Ishikawa (cell line): ENCODE data around the gene DDX47.

Experiments used
- CEBPB ChIP-seq: IDR thresholded peaks from 2 replicates; pipeline ENCODE4 v1.6.1; 2012
- CREB1 ChIP-seq: IDR thresholded peaks from 2 replicates; pipeline ENCODE4 v1.6.1; 2012; ENCODE audit warnings: low read depth
- EP300 ChIP-seq: IDR thresholded peaks from 2 replicates; pipeline ENCODE4 v1.6.1; 2012; ENCODE audit warnings: borderline replicate concordance
- FOXM1 ChIP-seq: IDR thresholded peaks from 2 replicates; pipeline ENCODE4 v1.6.1; 2012; ENCODE audit warnings: low read depth, borderline replicate concordance
- NFIC ChIP-seq: IDR thresholded peaks from 2 replicates; pipeline ENCODE4 v1.6.1; 2012
- RAD21 ChIP-seq: IDR thresholded peaks from 2 replicates; pipeline ENCODE4 v1.6.1; 2012; ENCODE audit warnings: low read depth
- TAF1 ChIP-seq: IDR thresholded peaks from 2 replicates; pipeline ENCODE4 v1.6.1; 2012; ENCODE audit warnings: low read depth, mild to moderate bottlenecking
- TCF12 ChIP-seq: IDR thresholded peaks from 2 replicates; pipeline ENCODE4 v1.6.1; 2012; ENCODE audit warnings: low read depth
- YY1 ChIP-seq: IDR thresholded peaks from 2 replicates; pipeline ENCODE4 v1.6.1; 2012; ENCODE audit warnings: low read depth
- TF ChIP-seq, protein P1 (sequence below): IDR thresholded peaks from 2 replicates; pipeline ENCODE4 v1.6.1; 2012; ENCODE audit warnings: low read depth, mild to moderate bottlenecking

DNA sequence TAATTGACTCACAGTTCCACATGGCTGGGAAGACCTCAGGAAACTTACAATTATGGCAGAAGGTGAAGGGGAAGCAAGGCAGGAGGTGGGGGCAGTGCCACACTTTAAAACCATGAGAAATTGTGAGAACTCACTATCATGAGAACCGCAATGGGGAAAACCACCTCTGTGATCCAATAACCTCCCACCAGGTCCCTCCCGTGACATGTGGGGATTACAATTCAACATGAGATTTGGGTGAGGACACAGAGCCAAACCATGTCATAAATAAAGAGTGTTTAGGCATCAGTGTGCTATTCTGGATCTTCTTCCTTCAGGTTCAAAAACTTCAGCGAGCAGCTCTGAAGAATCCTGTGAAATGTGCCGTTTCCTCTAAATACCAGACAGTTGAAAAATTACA lies 9.7 kb downstream of the DDX47 start:
- TF ChIP-seq RAD21 (no peak), YY1 (no peak), CEBPB (no peak), TCF12 (no peak), CREB1 (no peak), FOXM1 (no peak), NFIC (no peak), TAF1 (no peak), EP300 (no peak)
- TF ChIP-seq, protein P1, sequence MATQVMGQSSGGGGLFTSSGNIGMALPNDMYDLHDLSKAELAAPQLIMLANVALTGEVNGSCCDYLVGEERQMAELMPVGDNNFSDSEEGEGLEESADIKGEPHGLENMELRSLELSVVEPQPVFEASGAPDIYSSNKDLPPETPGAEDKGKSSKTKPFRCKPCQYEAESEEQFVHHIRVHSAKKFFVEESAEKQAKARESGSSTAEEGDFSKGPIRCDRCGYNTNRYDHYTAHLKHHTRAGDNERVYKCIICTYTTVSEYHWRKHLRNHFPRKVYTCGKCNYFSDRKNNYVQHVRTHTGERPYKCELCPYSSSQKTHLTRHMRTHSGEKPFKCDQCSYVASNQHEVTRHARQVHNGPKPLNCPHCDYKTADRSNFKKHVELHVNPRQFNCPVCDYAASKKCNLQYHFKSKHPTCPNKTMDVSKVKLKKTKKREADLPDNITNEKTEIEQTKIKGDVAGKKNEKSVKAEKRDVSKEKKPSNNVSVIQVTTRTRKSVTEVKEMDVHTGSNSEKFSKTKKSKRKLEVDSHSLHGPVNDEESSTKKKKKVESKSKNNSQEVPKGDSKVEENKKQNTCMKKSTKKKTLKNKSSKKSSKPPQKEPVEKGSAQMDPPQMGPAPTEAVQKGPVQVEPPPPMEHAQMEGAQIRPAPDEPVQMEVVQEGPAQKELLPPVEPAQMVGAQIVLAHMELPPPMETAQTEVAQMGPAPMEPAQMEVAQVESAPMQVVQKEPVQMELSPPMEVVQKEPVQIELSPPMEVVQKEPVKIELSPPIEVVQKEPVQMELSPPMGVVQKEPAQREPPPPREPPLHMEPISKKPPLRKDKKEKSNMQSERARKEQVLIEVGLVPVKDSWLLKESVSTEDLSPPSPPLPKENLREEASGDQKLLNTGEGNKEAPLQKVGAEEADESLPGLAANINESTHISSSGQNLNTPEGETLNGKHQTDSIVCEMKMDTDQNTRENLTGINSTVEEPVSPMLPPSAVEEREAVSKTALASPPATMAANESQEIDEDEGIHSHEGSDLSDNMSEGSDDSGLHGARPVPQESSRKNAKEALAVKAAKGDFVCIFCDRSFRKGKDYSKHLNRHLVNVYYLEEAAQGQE, result no peak
